ENCODE measurements around the gene VWA3B. TPM values are rescaled to one million over a fixed set of nuclear protein-coding genes. Genes with fewer than 3 reads are reported as not detected.

Gene VWA3B
- total and polyA plus RNA-seq, 2 of the 4 experiments (the other 2 are of a cell fraction): not detected

GRCh38 chr2:98240786-98241398 lies 153.9 kb downstream of the VWA3B start:
- Histone ChIP-seq H3K27me3 (ENCODE audit: control insufficient read depth, insufficient read depth, low read length) (peaks cover 3% of the 10 kb centered on the region), H2BK20ac (ENCODE audit: low read depth, low read length) (no peak overlapping the region), H4K8ac (ENCODE audit: low read depth in 2 of 2, low read length in 2 of 2) (no peak overlapping the region), H4K91ac (ENCODE audit: insufficient read depth, low read depth, low read length) (no peak overlapping the region), H2AK5ac (ENCODE audit: low read depth, low read length) (no peak overlapping the region), H2BK5ac (ENCODE audit: low read depth, low read length, poor library complexity, severe bottlenecking) (no peak overlapping the region), H4K5ac (ENCODE audit: low read depth, low read length) (no peak overlapping the region), H3K4me1 (ENCODE audit: control insufficient read depth, insufficient read depth, low read length) (no peaks in the 10 kb centered on the region), H3K4ac (ENCODE audit: low read depth, low read length) (no peak overlapping the region), H3K36me3 (ENCODE audit: control insufficient read depth, insufficient read depth, low read length) (no peaks in the 10 kb centered on the region), H2AFZ (replicated peaks; ENCODE audit: low read length, poor library complexity) (no peak overlapping the region), H3K14ac (replicated peaks; ENCODE audit: low read depth, low read length) (no peak overlapping the region), H2AK9ac (replicated peaks; ENCODE audit: low read depth, low read length, poor library complexity) (no peak overlapping the region), H3K9ac (ENCODE audit: low read depth, low read length) (no peak overlapping the region), H2BK15ac (ENCODE audit: low read depth, low read length) (no peak overlapping the region), H3K4me2 (ENCODE audit: low read depth, low read length) (no peak overlapping the region), H3K9me3 (ENCODE audit: control insufficient read depth, insufficient read depth, low read length) (no peaks in the 10 kb centered on the region), H3K18ac (ENCODE audit: low read depth, low read length) (no peak overlapping the region), H4K20me1 (ENCODE audit: insufficient read depth, low read length) (no peaks in the 10 kb centered on the region), H3K56ac (ENCODE audit: extremely low read depth, insufficient read depth, low read length) (no peak overlapping the region), H3K4me3 (ENCODE audit: insufficient read depth, low read depth, low read length) (no peak overlapping the region), H3K23ac (ENCODE audit: low read depth, low read length) (no peak overlapping the region), H3K9me1 (ENCODE audit: insufficient read depth, low read length) (no peaks in the 10 kb centered on the region), H3K27ac (ENCODE audit: insufficient read depth, low read length) (no peak overlapping the region), H2BK120ac (ENCODE audit: low read depth, low read length) (no peak overlapping the region), H3K79me1 (ENCODE audit: low read depth in 1 of 2, low read length in 2 of 2) (no peaks in the 10 kb centered on the region)
- intact Hi-C loops (cut with micrococcal nuclease): no loop called here
- in situ Hi-C loops (cut with MboI; ENCODE audit: low sequenced_read_pairs): no loop called here
- POLR2A ChIA-PET (ENCODE audit: unreplicated experiment): no interaction called here
- ATAC-seq (ENCODE audit: low read depth): no peak
- no peak for DNase-seq
- dilution Hi-C loops (cut with HindIII; ENCODE audit: low sequenced_read_pairs, unreplicated experiment): no loop called here
- no TSS peak for BruUV-seq (replicated peaks)
- 41% methylated on average over 2 of the region's 3 CpGs; no CpG with 5 or more reads in 1 of the 2 experiments for WGBS, 2 experiments (ENCODE audit: extremely low coverage in 2 of 2, insufficient read length in 1 of 2)
- TF ChIP-seq ELK1 (IDR thresholded peaks at IDR 0.05; ENCODE audit: borderline replicate concordance, low read depth, low read length) (no peak), SMC3 (IDR thresholded peaks at IDR 0.05; ENCODE audit: low read depth, low read length) (no peak), NFE2L2 (IDR thresholded peaks at IDR 0.05; ENCODE audit: low read depth, low read length) (no peak), RAD21 (IDR thresholded peaks at IDR 0.05; ENCODE audit: low read length) (no peak), CHD1 (IDR thresholded peaks at IDR 0.05; ENCODE audit: low read depth, low read length) (no peak), CEBPB (IDR thresholded peaks at IDR 0.05; ENCODE audit: low read depth, low read length) (no peak), BHLHE40 (IDR thresholded peaks at IDR 0.05; ENCODE audit: low read depth, low read length) (no peak), RCOR1 (IDR thresholded peaks at IDR 0.05; ENCODE audit: insufficient replicate concordance, low read length) (no peak), RFX5 (IDR thresholded peaks at IDR 0.05; ENCODE audit: low read depth, low read length) (no peak), MAFK (IDR thresholded peaks at IDR 0.05; ENCODE audit: low read depth, low read length) (no peak)
- TF ChIP-seq, protein P1, sequence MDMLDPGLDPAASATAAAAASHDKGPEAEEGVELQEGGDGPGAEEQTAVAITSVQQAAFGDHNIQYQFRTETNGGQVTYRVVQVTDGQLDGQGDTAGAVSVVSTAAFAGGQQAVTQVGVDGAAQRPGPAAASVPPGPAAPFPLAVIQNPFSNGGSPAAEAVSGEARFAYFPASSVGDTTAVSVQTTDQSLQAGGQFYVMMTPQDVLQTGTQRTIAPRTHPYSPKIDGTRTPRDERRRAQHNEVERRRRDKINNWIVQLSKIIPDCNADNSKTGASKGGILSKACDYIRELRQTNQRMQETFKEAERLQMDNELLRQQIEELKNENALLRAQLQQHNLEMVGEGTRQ (IDR thresholded peaks at IDR 0.05; ENCODE audit: low read depth, low read length): no peak
- CTCF ChIA-PET: no interaction called here

All from IMR-90 (cell line).